CD14-positive monocyte (primary cell): ENCODE data around the gene ABCC12. TPM values are rescaled to one million over a fixed set of nuclear protein-coding genes. Genes with fewer than 3 reads are reported as not detected.

Source experiments
- DNase-seq, 3 donors: peaks; one replicate each; pipeline ENCODE4 v3.0.0-alpha.2; 2011 to 2022
- H2AFZ ChIP-seq: 2 replicates; pipeline ENCODE4 v1.6.0; 2012; ENCODE audit warnings: mild to moderate bottlenecking, low read depth, low read length, inconsistent platforms; ENCODE audit not compliant: insufficient read depth, poor library complexity, severe bottlenecking
- H3K27ac ChIP-seq, 2 donors: 1 replicate in 1 of 2; 2 replicates in 1 of 2; pipeline ENCODE4 v1.5.1; 2012 to 2013; ENCODE audit warnings: low read length in 2 of 2, control low read depth in 1 of 2, inconsistent platforms in 1 of 2, low read depth in 1 of 2, mild to moderate bottlenecking in 1 of 2
- H3K27me3 ChIP-seq, 2 donors: one replicate each; pipeline versions ENCODE4 v1.6.0 to v1.6.1; 2011 to 2013; ENCODE audit warnings: low read length in 2 of 2; ENCODE audit not compliant: control insufficient read depth in 2 of 2, insufficient read depth in 2 of 2
- H3K36me3 ChIP-seq, 2 donors: replicated peaks in 1 of 2; 1 replicate in 1 of 2; 2 replicates in 1 of 2; pipeline versions ENCODE4 v1.5.1 to v1.6.1; 2012 to 2013; ENCODE audit warnings: low read length in 2 of 2, control low read depth in 1 of 2, inconsistent platforms in 1 of 2, mild to moderate bottlenecking in 1 of 2; ENCODE audit not compliant: insufficient read depth in 2 of 2, control insufficient read depth in 1 of 2
- H3K4me1 ChIP-seq, 2 donors: 1 replicate in 1 of 2; 2 replicates in 1 of 2; pipeline versions ENCODE4 v1.5.1 to v1.6.1; 2012 to 2013; ENCODE audit warnings: low read length in 2 of 2, control low read depth in 1 of 2, inconsistent platforms in 1 of 2, mild to moderate bottlenecking in 1 of 2, moderate library complexity in 1 of 2; ENCODE audit not compliant: insufficient read depth in 2 of 2, control insufficient read depth in 1 of 2
- H3K4me2 ChIP-seq: replicated peaks from 2 replicates; pipeline ENCODE3; 2012; ENCODE audit warnings: low read length, moderate library complexity, mild to moderate bottlenecking; ENCODE audit not compliant: poor library complexity, severe bottlenecking; ENCODE audit errors: extremely low read depth
- H3K4me3 ChIP-seq, 3 experiments: fragments of 200-600 bp in 1 of 3; sonication (generic) in 1 of 3; replicated peaks in 1 of 3; 1 replicate in 2 of 3; 2 replicates in 1 of 3; pipeline ENCODE4 v1.5.1; 2011 to 2013; ENCODE audit warnings: low read length in 3 of 3, mild to moderate bottlenecking in 3 of 3, control low read depth in 2 of 3, low read depth in 2 of 3, inconsistent platforms in 1 of 3, moderate library complexity in 1 of 3
- H3K79me2 ChIP-seq: 2 replicates; pipeline ENCODE4 v1.6.0; 2012; ENCODE audit warnings: mild to moderate bottlenecking, control low read depth, inconsistent platforms, low read length, moderate library complexity; ENCODE audit not compliant: insufficient read depth
- H3K9ac ChIP-seq: 2 replicates; pipeline ENCODE4 v1.6.0; 2017; ENCODE audit warnings: low read length, mild to moderate bottlenecking; ENCODE audit not compliant: insufficient read depth, poor library complexity, severe bottlenecking
- H3K9me3 ChIP-seq, 2 donors: replicated peaks in 1 of 2; 1 replicate in 1 of 2; 2 replicates in 1 of 2; pipeline versions ENCODE4 v1.5.1 to v1.6.1; 2012 to 2013; ENCODE audit warnings: low read length in 2 of 2, control low read depth in 1 of 2; ENCODE audit not compliant: control insufficient read depth in 1 of 2, insufficient read depth in 1 of 2
- H4K20me1 ChIP-seq: 2 replicates; pipeline ENCODE4 v1.6.0; 2012; ENCODE audit warnings: mild to moderate bottlenecking, low read length, control low read depth, moderate library complexity; ENCODE audit not compliant: insufficient read depth
- H3K27ac Mint-ChIP-seq, 7 donors: one replicate each; pipeline ENCODE4 v1.8.0; 2020; ENCODE audit warnings: mild to moderate bottlenecking in 7 of 7, mixed read lengths in 7 of 7, moderate library complexity in 6 of 7, inconsistent platforms in 2 of 7
- H3K27me3 Mint-ChIP-seq, 3 donors: one replicate each; pipeline ENCODE4 v1.8.0; 2021 to 2022; ENCODE audit warnings: low read depth in 3 of 3, mild to moderate bottlenecking in 3 of 3, mixed read lengths in 3 of 3, moderate library complexity in 3 of 3, inconsistent platforms in 1 of 3
- H3K36me3 Mint-ChIP-seq, 2 donors: one replicate each; pipeline ENCODE4 v1.8.0; 2020; ENCODE audit warnings: mixed read lengths in 2 of 2, inconsistent platforms in 1 of 2, mild to moderate bottlenecking in 1 of 2
- H3K4me1 Mint-ChIP-seq: one replicate; pipeline ENCODE4 v1.8.0; 2020; ENCODE audit warnings: mild to moderate bottlenecking, mixed read lengths
- H3K4me3 Mint-ChIP-seq, 2 donors: one replicate each; pipeline ENCODE4 v1.8.0; 2020; ENCODE audit warnings: mild to moderate bottlenecking in 2 of 2, mixed read lengths in 2 of 2, moderate library complexity in 1 of 2
- H3K9me3 Mint-ChIP-seq, 7 donors: one replicate each; pipeline ENCODE4 v1.8.0; 2020 to 2022; ENCODE audit warnings: mixed read lengths in 7 of 7, mild to moderate bottlenecking in 6 of 7, moderate library complexity in 6 of 7, inconsistent platforms in 2 of 7
- CTCF ChIP-seq: fragments of 200-600 bp; IDR thresholded peaks from one replicate; pipeline ENCODE4 v1.8.0; 2022; ENCODE audit warnings: antibody characterized with exemption, mild to moderate bottlenecking
- WGBS: methylation state at CpG from one replicate; pipeline ENCODE4 v1.1.5; 2013; ENCODE audit warnings: missing lambda C conversion rate; ENCODE audit not compliant: insufficient coverage; 5-methylcytosine and 5-hydroxymethylcytosine counted together
- intact Hi-C, 2 donors: fragments of 100-400 bp; cut with micrococcal nuclease; formaldehyde crosslinking; loops; one replicate each; pipeline versions ENCODE4 v1.15.0 to v1.15.1; 2023
- polyA plus RNA-seq, 3 donors: library from polyadenylated mRNA; depleted of rRNA in 1 of 3; unstranded in 2 of 3; stranded (reverse) in 1 of 3; fragments of 300-500 nt in 2 of 3; fragments of >200 nt in 1 of 3; fragmentation: Illumina TruSeq in 2 of 3; gene quantifications; 1 replicate in 2 of 3; 2 replicates in 1 of 3; pipeline ENCODE4 v1.2.3, GENCODE V29; 2012 to 2021

Gene ABCC12
- polyA plus RNA-seq, 3 donors = not detected

- Histone ChIP-seq H3K9ac (no peak overlapping the region), H3K27me3 (no peaks in the 10 kb centered on the region), H4K20me1 (no peaks in the 10 kb centered on the region), H3K4me1 (no peaks in the 10 kb centered on the region), H3K79me2 (no peaks in the 10 kb centered on the region), H3K4me2 (no peak overlapping the region), H3K4me3 (no peak overlapping the region), H3K9me3 (no peaks in the 10 kb centered on the region), H3K36me3 (no peaks in the 10 kb centered on the region), H3K27ac (no peak overlapping the region), H2AFZ (no peak overlapping the region)
- no CpG with 5 or more reads among the region's 5 CpGs for WGBS
- no peak for DNase-seq
- Mint-ChIP-seq H3K27ac (no peak overlapping the region), H3K36me3 (no peaks in the 10 kb centered on the region), H3K27me3 (peaks cover 2 to 7% (median 3%) of the 10 kb centered on the region in 3 donors), H3K4me3 (no peak overlapping the region), H3K4me1 (peaks cover 3% of the 10 kb centered on the region), H3K9me3 (peaks cover 0 to 2% (median 0%) of the 10 kb centered on the region in 7 donors)
- TF ChIP-seq CTCF = no peak
- intact Hi-C loops = no loop called here
These were observed 34.5 kb downstream of the ABCC12 start for GRCh38 chr16:48121276-48121675.

GRCh38 chr16:48118841-48119240 lies 37.0 kb downstream of the ABCC12 start:
- Mint-ChIP-seq H3K4me3 (no peak overlapping the region), H3K27ac (no peak overlapping the region), H3K4me1 (peaks cover 3% of the 10 kb centered on the region), H3K27me3 (peaks cover 0 to 7% (median 2%) of the 10 kb centered on the region in 3 donors), H3K9me3 (peaks cover 0 to 2% (median 0%) of the 10 kb centered on the region in 7 donors), H3K36me3 (no peaks in the 10 kb centered on the region)
- intact Hi-C loops = no loop called here
- no peaks in the 10 kb centered on the region for H3K4me1 ChIP-seq
- no peak overlapping the region for H3K27ac ChIP-seq
- no peaks in the 10 kb centered on the region for H4K20me1 ChIP-seq
- 95% methylated on average over 2 of the region's 2 CpGs for WGBS
- TF ChIP-seq CTCF = no peak
- no peaks in the 10 kb centered on the region for H3K9me3 ChIP-seq
- no peak overlapping the region for H3K4me2 ChIP-seq
- H3K27me3 ChIP-seq = no peaks in the 10 kb centered on the region
- H3K4me3 ChIP-seq = no peak overlapping the region
- no peak overlapping the region for H3K9ac ChIP-seq
- no peaks in the 10 kb centered on the region for H3K36me3 ChIP-seq
- no peak for DNase-seq
- no peaks in the 10 kb centered on the region for H3K79me2 ChIP-seq
- H2AFZ ChIP-seq = no peak overlapping the region
